Fibroblast of mammary gland (primary cell): ENCODE measurements around the gene SLC44A3.

Experiments
- DNase-seq: peaks from one replicate; pipeline ENCODE4 v3.0.0-alpha.2; 2010; ENCODE audit warnings: low read depth
- H3K4me3 ChIP-seq: 2 replicates; pipeline ENCODE4 v1.5.1; 2011; ENCODE audit warnings: low read depth, mild to moderate bottlenecking, low read length, moderate library complexity; ENCODE audit not compliant: control insufficient read depth
- TF ChIP-seq, protein P1 (sequence below): conservative IDR thresholded peaks from 2 replicates; pipeline ENCODE4 v1.5.1; 2011; ENCODE audit warnings: low read depth, low read length, inconsistent platforms; ENCODE audit not compliant: control insufficient read depth, insufficient read depth

Gene SLC44A3

DNA sequence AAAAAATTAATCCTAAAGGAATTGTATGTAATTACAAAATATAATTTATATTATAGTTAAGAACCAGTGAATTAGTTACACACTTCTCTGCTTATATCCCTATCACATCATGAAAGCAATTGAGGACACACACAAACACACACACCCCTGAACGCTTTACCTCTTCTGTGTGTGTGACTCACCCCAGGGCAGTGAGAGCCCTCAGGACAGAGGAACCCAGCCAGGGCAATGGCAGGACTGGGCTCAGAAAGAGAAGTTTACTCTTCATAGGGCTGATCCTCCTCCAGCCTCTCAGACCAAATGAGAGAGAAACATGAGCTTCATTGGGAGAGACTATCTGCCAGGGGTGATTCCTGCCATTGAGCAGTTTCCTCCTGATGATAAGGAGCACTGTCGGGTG lies 38.1 kb downstream of the SLC44A3 start:
- TF ChIP-seq, protein P1, sequence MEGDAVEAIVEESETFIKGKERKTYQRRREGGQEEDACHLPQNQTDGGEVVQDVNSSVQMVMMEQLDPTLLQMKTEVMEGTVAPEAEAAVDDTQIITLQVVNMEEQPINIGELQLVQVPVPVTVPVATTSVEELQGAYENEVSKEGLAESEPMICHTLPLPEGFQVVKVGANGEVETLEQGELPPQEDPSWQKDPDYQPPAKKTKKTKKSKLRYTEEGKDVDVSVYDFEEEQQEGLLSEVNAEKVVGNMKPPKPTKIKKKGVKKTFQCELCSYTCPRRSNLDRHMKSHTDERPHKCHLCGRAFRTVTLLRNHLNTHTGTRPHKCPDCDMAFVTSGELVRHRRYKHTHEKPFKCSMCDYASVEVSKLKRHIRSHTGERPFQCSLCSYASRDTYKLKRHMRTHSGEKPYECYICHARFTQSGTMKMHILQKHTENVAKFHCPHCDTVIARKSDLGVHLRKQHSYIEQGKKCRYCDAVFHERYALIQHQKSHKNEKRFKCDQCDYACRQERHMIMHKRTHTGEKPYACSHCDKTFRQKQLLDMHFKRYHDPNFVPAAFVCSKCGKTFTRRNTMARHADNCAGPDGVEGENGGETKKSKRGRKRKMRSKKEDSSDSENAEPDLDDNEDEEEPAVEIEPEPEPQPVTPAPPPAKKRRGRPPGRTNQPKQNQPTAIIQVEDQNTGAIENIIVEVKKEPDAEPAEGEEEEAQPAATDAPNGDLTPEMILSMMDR, result no peak
- no peak overlapping the region for H3K4me3 ChIP-seq
- peak; percentile 12 for DNase-seq

DNA sequence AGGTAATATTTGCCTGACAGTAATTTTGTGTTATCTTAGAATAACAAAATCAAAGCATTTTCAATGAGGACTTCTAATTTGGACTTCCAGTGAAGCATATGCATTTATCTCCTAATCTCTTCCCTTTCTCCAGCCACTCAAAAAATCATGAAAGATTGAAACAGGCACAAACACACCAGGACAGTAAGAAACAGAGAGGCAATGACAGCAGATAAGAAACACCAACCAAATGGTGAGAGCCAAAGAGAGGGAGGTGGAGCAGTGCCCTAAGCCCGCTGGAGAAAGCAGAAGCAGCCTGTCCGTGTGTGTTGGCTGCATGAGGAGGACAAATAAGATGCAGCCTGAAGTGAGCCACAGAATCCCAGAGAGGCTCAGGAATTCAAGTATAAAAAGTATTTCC lies 39.0 kb downstream of the SLC44A3 start:
- H3K4me3 ChIP-seq, result no peak overlapping the region
- DNase-seq, result no peak

DNA sequence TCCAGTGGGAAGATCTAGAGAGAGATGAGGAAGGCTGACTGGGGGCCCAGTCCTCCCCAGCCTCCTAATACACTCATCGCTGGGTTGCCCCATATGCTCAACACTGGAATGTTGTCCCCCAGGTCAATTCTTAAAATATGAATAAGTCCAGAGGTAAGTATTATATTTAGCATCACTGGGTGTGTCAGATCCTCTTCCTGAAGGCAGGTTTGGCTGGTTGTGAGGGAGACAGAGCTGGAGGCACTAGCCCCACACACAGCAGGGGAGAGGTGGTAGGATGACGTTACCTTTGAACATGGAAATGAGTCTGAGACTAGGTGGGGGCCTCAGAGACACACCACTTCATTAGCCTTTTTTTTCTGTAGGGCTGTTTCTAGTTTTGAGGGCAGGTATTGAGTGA lies 42.6 kb downstream of the SLC44A3 start:
- no peak for DNase-seq
- no peak overlapping the region for H3K4me3 ChIP-seq
- TF ChIP-seq, protein P1, result no peak

More for the DNA sequence above, 39.0 kb downstream of the SLC44A3 start:
- TF ChIP-seq, protein P1, result no peak

- H3K4me3 ChIP-seq, result no peak overlapping the region
- DNase-seq, result peak; percentile 75
- TF ChIP-seq, protein P1, result no peak
Observed at GRCh38 chr1:94863297-94863911, 43.2 kb downstream of the SLC44A3 start.

DNA sequence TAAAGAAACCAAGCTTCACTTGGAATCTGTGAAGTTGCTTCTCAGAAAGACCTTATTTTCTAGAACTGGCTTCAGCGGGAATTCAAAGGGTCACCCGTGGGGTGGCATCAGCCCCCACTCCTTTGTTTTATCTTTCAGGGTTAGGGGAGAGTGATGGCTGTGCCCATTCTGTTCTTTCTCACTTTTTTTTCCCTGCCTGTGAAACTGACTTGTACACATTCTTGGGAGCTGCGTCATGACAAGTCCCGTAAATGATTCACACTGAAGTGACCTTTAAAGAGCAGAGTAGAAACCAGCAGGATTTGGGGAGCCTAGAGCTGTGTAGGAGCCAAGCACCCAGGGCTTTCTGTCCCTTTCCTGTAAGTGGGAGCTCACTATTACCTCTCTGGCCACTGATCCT lies 43.8 kb downstream of the SLC44A3 start:
- DNase-seq, result peak; percentile 89
- TF ChIP-seq, protein P1, result no peak
- no peak overlapping the region for H3K4me3 ChIP-seq

DNA sequence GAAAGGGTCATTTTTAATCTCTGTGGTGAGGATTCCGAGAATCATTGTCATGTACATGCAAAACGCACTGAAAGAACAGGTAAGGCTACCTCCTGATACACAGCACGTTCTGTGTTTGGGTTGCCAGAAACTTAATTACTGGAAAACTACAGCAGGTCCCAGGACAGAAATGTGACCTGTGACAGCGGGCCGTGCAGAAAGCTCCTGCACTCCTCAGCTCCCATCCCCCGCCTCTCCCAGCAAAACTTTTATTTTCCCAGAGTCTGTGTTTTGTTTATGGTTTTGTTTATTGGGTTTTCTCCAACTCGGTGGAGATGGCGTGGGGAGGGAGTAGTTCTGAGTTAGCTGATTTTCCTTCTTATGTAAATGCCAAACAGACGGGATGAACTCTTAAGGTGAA lies 44.7 kb downstream of the SLC44A3 start:
- TF ChIP-seq, protein P1, result no peak
- no peak overlapping the region for H3K4me3 ChIP-seq
- DNase-seq, result peak; percentile 40

DNA sequence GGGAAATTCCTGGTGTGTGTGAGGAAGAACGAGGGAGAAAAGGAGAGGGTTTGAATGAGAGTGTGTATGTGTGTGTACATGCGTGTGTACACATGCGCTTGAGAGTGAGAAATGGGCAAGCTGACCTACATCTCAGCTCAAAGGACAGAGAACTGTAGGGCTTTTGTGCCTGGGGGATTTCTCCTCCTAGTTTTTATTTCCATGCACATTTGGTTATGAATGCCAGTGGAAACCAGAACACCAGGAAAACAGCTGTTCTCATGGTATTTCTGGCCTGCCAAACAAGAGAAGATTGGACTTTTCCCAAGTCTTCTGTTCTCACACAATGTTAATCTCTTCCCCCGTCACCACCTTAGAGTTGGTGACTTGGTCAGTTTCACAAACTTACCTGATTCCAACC lies 45.2 kb downstream of the SLC44A3 start:
- TF ChIP-seq, protein P1, result no peak
- peak; percentile 64 for DNase-seq
- no peak overlapping the region for H3K4me3 ChIP-seq
